Vagina (tissue), 2 donors: ENCODE measurements around the gene DENND5B.

Experiments used
- POLR2A ChIP-seq, 2 donors: fragments of 450-650 bp; IDR thresholded peaks; one replicate each; pipeline ENCODE4 v1.6.1; 2017; ENCODE audit warnings: antibody characterized with exemption in 2 of 2, mild to moderate bottlenecking in 2 of 2, moderate library complexity in 2 of 2
- TF ChIP-seq, protein P1 (sequence below), 3 experiments: fragments of 450-650 bp in 2 of 3; fragments of 200-600 bp in 1 of 3; sonication (generic) in 1 of 3; IDR thresholded peaks; one replicate each; pipeline ENCODE4 v1.5.1; 2017 to 2019; ENCODE audit warnings: antibody characterized with exemption in 3 of 3, mild to moderate bottlenecking in 2 of 3, moderate library complexity in 2 of 3

DNA sequence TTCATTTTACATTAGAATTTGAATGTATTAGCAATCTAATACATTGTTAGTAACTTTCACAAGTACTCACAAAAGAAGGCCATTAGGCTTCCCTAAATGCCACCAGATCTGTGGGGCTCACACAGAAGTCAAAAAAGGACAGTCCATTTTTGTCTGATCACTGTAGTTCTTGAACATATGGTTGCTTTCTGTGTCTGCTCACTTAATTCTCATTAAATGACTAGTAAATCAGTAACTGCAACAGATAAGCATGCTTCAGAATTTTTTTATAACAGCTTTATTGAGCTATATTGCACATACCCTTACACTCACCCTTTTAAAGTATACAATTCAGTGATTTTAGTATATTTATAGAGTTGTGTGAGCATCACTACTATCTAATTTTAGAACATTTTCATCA, 71.4 kb downstream of the DENND5B start:
- TF ChIP-seq, protein P1, sequence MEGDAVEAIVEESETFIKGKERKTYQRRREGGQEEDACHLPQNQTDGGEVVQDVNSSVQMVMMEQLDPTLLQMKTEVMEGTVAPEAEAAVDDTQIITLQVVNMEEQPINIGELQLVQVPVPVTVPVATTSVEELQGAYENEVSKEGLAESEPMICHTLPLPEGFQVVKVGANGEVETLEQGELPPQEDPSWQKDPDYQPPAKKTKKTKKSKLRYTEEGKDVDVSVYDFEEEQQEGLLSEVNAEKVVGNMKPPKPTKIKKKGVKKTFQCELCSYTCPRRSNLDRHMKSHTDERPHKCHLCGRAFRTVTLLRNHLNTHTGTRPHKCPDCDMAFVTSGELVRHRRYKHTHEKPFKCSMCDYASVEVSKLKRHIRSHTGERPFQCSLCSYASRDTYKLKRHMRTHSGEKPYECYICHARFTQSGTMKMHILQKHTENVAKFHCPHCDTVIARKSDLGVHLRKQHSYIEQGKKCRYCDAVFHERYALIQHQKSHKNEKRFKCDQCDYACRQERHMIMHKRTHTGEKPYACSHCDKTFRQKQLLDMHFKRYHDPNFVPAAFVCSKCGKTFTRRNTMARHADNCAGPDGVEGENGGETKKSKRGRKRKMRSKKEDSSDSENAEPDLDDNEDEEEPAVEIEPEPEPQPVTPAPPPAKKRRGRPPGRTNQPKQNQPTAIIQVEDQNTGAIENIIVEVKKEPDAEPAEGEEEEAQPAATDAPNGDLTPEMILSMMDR (IDR thresholded peaks at IDR 0.05) = no peak
- no peak for TF ChIP-seq POLR2A (IDR thresholded peaks at IDR 0.05)
